Measurements from ENCODE around the gene DLGAP4.

The DLGAP4 gene

DNA sequence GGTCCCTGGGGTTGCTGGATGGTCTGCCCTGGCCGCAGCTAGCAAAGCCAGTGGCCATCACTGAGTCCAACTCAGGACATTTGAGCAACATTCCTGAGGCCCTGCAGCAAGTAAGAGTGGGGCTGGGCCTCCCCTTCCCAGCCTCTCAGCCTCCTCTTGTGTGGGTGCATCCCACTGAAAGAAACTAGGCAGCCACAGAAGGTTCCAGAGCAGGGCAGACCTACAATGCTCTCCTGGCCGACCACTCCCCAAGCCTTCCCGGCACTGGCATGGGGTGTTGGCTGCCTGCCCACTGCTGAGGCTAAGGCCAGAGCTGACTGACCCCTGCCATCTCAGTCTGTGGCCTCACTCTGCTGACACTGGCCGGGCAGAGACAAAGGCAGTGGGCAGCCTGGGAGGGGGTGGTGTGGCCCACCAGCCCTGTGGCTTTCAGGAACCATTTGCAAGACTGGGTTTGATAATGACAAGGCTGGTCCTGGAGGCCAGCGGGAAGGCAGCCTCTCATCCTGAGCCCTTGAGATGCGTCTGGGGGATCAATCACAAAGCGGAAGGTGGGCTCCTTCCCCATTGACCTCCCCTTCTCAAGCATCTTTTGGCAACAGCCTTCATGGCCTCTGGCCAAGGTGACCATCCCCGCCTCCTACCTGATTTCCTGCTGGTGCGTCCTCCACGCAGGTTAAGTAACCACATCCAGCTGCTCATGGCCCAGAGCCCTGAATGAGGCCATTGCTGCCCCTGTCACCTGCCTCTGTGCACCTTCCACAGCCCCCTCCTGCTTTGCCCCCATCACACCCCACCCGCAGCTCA lies 9.6 kb downstream of the DLGAP4 start:
- TF ChIP-seq, protein P1, sequence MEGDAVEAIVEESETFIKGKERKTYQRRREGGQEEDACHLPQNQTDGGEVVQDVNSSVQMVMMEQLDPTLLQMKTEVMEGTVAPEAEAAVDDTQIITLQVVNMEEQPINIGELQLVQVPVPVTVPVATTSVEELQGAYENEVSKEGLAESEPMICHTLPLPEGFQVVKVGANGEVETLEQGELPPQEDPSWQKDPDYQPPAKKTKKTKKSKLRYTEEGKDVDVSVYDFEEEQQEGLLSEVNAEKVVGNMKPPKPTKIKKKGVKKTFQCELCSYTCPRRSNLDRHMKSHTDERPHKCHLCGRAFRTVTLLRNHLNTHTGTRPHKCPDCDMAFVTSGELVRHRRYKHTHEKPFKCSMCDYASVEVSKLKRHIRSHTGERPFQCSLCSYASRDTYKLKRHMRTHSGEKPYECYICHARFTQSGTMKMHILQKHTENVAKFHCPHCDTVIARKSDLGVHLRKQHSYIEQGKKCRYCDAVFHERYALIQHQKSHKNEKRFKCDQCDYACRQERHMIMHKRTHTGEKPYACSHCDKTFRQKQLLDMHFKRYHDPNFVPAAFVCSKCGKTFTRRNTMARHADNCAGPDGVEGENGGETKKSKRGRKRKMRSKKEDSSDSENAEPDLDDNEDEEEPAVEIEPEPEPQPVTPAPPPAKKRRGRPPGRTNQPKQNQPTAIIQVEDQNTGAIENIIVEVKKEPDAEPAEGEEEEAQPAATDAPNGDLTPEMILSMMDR (IDR thresholded peaks at IDR 0.05; ENCODE audit: extremely low read depth, missing control alignments) = no peak
- DNase-seq (ENCODE audit: low spot score) = no peak

DNA sequence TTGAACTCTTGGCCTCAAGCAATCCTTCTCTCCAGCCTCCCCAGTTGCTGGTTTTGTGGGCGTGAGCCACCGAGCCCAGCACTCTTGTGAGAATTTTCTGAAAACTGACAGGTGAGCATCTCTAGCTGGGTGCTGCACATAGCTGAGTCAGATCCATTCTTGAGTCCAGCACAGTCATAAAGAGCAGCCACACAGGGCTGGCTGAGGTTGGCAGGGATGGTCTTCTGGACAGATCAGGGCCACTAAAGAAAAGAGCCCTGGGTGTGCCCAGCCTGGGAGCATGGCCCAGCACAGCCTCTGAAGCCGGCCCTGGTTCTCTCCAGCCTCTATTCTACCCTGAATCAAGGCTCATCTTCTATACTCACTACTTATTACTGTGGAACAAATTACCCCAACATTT lies 11.5 kb downstream of the DLGAP4 start:
- TF ChIP-seq, protein P1 (IDR thresholded peaks at IDR 0.05; ENCODE audit: extremely low read depth, missing control alignments) = no peak
- no peak for DNase-seq (ENCODE audit: low spot score)

DNA sequence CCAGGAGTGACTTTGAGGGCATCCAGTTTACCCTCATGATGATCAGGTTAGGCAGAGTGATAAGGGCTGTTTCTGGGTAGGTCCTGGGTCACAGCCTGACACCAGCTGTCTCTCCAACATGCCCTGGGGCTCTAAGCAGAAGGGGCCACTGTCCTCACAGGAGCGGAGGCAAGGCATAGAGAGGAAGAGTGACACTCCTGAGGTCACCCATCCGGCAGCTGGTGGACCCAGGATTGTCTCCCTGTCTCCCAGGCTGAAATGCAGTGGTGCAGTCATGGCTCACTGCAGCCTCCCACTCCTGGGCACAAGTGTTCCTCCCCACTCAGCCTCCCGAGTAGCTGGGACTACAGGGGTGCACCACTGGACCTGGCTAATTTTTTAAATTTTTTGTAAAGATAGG lies 12.0 kb downstream of the DLGAP4 start:
- DNase-seq (ENCODE audit: low spot score) = no peak
- TF ChIP-seq, protein P1 (IDR thresholded peaks at IDR 0.05; ENCODE audit: extremely low read depth, missing control alignments) = no peak

DNA sequence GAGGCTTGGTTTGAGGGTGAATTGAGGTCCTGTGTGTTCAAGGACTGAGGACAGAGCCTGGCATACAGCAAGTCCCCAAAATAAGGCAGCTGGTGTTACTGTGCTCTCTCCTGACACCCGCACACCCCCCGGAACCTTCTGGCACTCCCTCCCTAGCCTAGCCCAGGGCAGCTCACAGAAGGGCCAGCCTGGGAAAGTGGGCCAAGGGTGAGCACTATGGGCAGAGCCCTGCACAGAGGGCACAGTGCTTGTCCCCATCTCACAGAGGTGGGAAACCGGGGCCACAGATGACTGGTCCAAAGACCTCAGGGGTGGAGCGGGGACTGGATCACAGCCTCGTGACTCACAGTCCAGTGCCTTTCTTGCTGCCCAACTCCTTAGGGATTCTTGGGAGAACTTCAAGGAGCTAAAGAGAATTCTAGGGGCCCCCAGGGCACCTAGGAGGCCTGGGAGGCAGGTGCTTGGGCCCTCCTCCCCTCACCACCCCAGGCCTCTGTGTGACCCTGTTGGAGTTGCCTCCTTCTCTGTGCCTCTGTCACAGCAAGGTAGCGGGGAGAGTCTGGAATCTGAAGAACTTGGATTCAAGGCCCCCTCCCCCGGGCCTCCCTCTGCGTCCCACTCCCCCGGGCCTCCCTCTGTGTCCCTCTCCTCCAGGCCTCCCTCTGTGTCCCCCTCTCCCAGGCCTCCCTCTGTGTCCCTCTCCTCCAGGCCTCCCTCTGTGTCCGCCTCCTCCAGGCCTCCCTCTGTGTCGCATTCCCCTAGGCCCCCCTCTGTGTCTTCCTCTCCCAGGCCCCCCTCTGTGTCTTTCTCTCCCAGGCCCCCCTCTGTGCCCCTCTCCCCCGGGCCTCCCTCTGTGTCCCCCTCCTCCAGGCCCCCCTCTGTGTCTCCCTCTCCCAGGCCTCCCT lies 13.5 kb downstream of the DLGAP4 start:
- DNase-seq (ENCODE audit: low spot score) = no peak
- TF ChIP-seq, protein P1 (IDR thresholded peaks at IDR 0.05; ENCODE audit: extremely low read depth, missing control alignments) = no peak

DNA sequence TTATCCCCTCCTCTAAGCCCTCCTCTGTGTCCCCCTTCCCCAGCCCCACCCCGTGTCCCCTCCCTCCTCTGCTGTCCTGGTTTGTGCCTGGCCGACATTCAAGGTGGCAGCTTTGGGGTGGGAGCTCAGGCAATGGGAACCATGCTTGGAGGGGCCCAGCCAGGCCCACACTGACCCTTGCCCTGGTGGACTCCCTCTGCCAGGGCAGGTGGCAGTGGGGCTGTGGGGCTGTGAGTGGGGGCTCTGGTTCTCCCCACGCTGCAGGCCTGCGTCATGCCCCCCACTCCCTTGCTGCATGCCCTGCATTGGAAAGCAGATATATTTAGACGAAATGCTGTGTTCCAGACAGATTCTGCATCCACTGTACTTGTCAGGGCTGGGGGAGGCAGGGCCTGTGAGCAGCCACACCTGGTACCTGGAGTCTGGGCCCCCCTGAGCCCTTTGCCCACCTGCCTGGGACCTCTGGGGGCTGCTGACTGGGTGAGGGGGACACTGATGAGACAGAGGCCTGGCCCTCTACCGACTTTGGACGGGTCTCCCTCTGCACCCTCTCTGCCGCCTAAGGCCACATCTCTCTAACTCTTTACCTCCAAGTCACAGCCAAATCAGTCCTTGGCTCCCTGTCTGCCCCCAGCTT lies 14.2 kb downstream of the DLGAP4 start:
- DNase-seq (ENCODE audit: low spot score) = no peak
- TF ChIP-seq, protein P1 (IDR thresholded peaks at IDR 0.05; ENCODE audit: extremely low read depth, missing control alignments) = no peak

DNA sequence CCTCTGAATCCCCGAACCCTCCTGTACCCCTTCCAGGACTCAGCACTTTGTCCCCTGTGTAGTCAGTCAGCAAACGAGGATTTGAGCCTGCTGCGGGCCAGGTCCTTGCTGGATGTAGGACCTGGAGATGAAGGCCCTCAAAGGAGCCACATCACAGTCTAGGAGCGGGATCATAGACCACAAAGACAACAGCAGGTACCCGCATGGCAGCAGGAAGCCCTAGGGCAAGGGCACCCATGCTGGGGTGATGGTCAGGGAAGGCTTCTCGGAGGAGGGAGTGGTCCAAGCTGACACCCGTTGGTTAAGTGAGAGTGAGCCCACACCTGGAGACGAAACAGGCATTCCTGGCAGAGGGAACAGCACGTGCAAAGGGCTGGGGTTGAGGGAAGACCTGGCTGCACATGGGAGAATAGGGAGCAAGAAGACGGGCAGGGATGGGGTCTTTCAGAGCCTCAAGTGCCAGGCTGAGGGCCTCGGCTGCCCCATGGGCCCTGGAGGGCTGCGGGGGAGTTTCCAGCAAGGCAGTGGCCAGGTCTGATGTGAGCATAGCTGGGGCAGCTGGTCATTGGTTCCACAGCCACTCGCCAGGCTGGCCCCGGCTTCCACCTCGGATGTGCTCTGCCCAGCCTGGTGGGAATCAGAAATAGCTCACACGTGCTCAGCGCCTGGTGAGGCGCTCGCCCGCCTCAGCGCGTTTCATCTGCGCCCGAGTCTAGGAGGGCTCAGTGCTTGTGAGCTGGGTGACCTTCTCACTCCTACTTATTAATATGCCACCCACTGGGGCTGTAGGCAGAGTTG lies 15.0 kb downstream of the DLGAP4 start:
- TF ChIP-seq, protein P1 (IDR thresholded peaks at IDR 0.05; ENCODE audit: extremely low read depth, missing control alignments) = no peak
- DNase-seq (ENCODE audit: low spot score) = no peak
